GM12801 (cell line): ENCODE results near the gene BHMT.

Source experiments
- TF ChIP-seq, protein P1 (sequence below): IDR thresholded peaks from one replicate; pipeline ENCODE4 v1.5.1; 2011; ENCODE audit warnings: control low read depth; ENCODE audit not compliant: insufficient read length; ENCODE audit errors: extremely low read depth

Gene BHMT

DNA sequence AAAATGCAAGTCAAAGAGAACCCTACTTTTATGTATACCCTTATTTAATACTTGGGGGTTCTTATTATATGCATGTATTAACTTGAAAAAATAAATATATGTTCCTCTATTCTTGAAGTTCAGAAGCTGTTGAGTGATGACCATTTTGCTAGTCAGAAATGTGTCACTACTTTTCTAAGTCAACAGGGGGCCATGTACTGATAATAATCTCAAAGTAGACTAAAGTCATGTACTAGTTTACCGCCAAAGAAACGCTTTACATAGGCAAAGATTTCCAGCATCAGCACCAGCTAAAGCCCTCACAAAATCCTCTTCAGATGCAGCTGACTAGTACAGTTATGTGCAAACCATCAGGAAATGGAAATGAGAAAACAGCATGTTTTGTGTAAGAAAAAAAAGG, 5.7 kb upstream of the BHMT start:
- TF ChIP-seq, protein P1, sequence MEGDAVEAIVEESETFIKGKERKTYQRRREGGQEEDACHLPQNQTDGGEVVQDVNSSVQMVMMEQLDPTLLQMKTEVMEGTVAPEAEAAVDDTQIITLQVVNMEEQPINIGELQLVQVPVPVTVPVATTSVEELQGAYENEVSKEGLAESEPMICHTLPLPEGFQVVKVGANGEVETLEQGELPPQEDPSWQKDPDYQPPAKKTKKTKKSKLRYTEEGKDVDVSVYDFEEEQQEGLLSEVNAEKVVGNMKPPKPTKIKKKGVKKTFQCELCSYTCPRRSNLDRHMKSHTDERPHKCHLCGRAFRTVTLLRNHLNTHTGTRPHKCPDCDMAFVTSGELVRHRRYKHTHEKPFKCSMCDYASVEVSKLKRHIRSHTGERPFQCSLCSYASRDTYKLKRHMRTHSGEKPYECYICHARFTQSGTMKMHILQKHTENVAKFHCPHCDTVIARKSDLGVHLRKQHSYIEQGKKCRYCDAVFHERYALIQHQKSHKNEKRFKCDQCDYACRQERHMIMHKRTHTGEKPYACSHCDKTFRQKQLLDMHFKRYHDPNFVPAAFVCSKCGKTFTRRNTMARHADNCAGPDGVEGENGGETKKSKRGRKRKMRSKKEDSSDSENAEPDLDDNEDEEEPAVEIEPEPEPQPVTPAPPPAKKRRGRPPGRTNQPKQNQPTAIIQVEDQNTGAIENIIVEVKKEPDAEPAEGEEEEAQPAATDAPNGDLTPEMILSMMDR = no peak

DNA sequence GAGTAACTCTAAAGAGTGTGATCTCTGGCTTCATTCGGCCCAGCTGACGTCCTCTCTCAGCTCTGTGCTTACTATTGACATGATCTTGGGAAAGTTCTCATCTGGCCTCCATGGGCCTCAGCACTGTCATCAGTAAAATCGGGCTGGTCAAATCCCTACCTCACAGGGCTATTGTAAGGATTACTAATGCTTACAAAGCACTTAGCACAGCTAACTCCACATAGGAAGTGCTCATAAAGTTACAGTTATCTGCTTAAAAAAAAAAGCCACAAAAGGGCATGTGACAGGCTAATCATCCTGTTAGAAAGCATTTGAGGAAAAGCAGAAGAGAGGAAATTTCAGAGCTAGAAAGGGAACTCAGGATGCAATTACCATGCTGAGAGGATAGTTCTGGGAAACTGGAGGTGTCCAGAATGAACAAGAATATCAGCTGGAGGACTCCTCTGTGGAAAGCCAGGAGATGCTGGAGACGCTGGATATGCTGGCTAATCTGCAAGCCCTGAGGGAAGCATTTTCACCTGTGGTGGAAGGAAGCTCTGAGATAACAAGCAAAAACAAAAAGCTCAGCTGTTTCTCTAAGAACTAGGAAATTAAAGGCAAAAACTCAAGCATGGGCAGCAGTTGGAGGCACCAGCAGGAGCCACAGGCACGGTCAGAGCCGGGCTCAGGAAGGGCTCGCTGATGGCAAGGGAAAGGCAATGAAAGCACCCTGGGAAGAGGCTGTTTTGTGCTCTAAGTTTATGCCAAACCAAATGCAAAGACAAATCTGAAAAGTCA, 4.4 kb upstream of the BHMT start:
- TF ChIP-seq, protein P1 = no peak

DNA sequence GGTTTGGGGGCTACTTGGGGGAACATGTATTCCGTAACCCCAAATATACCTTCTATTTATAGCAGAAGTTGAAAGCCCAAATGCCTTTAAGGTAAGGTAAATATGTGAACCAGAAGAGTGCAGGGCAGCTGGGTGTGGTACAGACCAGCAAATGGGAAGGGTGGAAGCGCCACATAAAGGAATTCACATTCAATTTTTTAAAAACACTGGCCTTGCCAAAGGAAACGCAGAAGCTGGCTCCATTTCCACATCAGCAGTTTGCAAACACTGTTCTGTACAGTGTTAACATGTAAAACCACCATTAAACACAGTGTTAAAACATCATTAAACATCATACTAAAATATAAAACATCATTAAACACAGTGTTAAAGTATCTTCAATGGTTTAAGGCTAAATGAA, 3.5 kb upstream of the BHMT start:
- TF ChIP-seq, protein P1 = no peak

DNA sequence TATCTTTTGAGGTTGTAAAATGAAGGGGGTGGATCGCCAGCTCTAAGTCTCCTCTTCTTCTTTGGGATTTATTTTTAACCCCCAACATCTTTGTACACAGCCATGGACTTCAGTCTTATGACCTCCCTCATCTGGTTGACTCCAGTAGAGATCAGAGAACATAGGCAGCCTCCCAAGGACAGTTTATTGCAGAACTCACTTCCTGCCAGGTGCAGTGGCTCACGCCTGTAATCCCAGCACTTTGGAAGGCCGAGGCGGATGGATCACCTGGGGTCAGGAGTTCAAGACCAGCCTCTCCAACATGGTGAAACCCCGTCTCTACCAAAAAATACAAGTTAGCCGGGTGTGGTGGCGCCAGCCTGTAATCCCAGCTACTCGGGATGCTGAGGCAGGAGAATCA, 2.8 kb upstream of the BHMT start:
- TF ChIP-seq, protein P1 = no peak

DNA sequence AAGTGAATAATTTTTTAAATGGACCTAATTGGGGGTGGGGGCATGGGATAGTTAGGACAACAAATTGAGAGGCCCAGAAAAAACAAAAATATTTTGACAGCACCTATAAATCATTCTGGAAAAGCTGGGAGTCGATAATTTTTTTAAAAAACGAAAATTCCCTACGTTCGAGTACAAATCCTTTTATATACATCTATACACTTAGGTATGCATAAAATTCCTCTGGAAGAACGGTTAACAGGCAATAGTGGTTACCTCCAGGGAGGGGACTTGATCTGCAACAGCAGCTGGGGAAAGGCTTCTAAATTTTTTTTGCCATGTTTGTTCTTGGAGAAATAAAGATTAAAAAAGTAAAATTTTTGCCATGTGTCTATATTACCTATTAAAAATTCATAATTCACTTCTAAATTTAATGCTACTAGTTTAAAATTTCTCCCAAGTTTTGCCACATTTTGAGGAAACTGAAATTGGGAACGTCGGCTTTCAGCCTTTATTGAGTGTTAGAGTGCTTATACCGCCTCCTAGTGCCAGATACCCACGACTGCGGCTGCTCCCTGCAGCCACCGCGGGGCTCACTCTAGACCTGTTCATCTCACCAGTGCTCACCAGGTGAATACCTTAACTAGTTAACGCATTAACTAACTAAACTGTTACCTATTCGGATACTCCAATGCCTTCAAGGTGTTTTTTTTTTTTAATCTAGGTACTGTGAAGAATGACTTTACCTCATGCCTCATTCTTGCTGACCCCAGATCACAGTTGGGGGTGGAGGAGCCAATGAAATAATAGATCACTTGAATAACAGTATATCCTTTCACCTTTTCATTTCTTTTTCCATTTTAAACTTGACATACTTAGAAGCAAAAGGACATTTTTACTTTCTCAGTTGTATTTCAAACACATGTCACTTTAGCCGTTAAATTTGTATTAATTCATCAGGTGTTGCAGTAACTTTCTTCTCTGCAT, 1.8 kb upstream of the BHMT start:
- TF ChIP-seq, protein P1 = no peak

DNA sequence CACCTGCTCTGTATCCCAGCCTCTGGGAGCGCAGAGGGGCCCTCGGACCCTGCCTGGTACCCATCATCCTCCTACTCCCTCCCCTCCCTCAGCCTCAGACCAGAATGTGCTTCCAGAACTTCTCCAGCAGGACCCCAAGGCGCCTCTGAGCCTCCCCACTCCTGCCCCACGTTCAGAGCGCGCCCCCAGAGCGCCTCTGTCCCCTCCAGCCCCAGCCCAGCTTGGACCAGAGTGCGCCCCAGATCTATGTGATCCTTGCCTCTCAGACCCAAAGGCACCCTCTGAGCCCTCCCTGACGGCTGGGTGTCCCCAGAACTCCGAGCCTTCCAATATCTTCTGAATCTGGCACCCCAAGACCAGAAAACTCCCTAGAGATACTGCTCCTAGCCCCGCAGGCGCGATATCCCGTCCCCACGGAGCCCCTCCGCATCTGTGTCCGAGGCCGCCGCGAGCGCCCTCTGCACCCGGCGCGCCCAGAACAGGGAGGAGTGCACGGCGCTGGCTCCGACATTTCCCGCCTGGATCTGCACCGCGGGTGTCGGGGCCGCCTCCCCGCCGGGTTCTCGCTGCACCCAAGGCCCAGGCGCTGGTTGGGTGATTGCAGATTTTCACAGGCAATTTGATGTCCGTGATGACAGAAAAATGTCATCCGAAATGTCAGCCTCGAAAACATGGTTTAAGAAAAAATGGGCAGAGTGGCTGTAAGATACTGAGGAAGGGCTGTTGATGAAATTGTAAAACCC, 522 bp downstream of the BHMT start:
- TF ChIP-seq, protein P1 = no peak

DNA sequence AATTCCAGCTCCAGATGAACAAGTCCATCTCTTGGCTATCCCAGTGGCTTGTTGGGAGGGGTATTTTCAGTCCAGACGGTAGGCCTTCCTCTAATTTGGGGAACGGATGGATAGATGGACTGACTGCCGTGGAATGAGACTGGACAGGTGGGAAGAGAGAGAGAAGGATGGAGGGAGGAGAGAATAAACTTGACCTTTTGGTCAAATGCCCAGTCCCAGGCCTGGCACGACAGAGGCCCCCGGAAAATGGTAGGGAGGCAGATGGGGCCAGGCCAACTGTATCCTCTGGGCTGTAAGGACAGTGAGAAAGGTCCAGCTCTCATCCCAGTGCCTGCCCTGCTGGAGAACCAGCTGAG, 1.1 kb downstream of the BHMT start:
- TF ChIP-seq, protein P1 = no peak
